ENCODE results near the gene TXNDC17.

Gene TXNDC17

GRCh38 chr17:6596511-6596910 is 44.3 kb upstream of the TXNDC17 start:
- Histone ChIP-seq H3K9ac (no peak overlapping the region), H3K4me1 (no peaks in the 10 kb centered on the region), H3K79me2 (no peaks in the 10 kb centered on the region), H3K9me3 (ENCODE audit: control insufficient read depth, low read length) (no peaks in the 10 kb centered on the region), H3K27ac (no peak overlapping the region), H3K36me3 (ENCODE audit: control insufficient read depth, insufficient read depth, low read length) (no peaks in the 10 kb centered on the region), H2AFZ (no peak overlapping the region), H3K27me3 (ENCODE audit: control insufficient read depth, insufficient read depth, low read length) (no peaks in the 10 kb centered on the region), H3K4me3 (ENCODE audit: low read depth, low read length) (no peak overlapping the region), H3K4me2 (ENCODE audit: low read length) (no peak overlapping the region)
- no peak for TF ChIP-seq CTCF (IDR thresholded peaks at IDR 0.05)

- H3K4me2 ChIP-seq (ENCODE audit: low read length) = no peak overlapping the region
- H3K36me3 ChIP-seq (ENCODE audit: control insufficient read depth, insufficient read depth, low read length) = no peaks in the 10 kb centered on the region
- H3K27me3 ChIP-seq (ENCODE audit: control insufficient read depth, insufficient read depth, low read length) = no peaks in the 10 kb centered on the region
- no peaks in the 10 kb centered on the region for H3K79me2 ChIP-seq
- TF ChIP-seq CTCF (IDR thresholded peaks at IDR 0.05) = no peak
- no peaks in the 10 kb centered on the region for H3K4me1 ChIP-seq
- no peak overlapping the region for H3K9ac ChIP-seq
- no peaks in the 10 kb centered on the region for H3K9me3 ChIP-seq (ENCODE audit: control insufficient read depth, low read length)
- no peak overlapping the region for H2AFZ ChIP-seq
- no peak overlapping the region for H3K27ac ChIP-seq
- H3K4me3 ChIP-seq (ENCODE audit: low read depth, low read length) = no peak overlapping the region
Measured at GRCh38 chr17:6596941-6597340, 43.9 kb upstream of the TXNDC17 start.

- H3K9ac ChIP-seq = no peak overlapping the region
- no peak overlapping the region for H3K4me3 ChIP-seq (ENCODE audit: low read depth, low read length)
- no peaks in the 10 kb centered on the region for H3K36me3 ChIP-seq (ENCODE audit: control insufficient read depth, insufficient read depth, low read length)
- H3K79me2 ChIP-seq = no peaks in the 10 kb centered on the region
- no peaks in the 10 kb centered on the region for H3K9me3 ChIP-seq (ENCODE audit: control insufficient read depth, low read length)
- H3K4me1 ChIP-seq = no peaks in the 10 kb centered on the region
- no peak overlapping the region for H3K4me2 ChIP-seq (ENCODE audit: low read length)
- no peak overlapping the region for H2AFZ ChIP-seq
- no peak for TF ChIP-seq CTCF (IDR thresholded peaks at IDR 0.05)
- no peak overlapping the region for H3K27ac ChIP-seq
- H3K27me3 ChIP-seq (ENCODE audit: control insufficient read depth, insufficient read depth, low read length) = no peaks in the 10 kb centered on the region
Measured at GRCh38 chr17:6597727-6598126, 43.1 kb upstream of the TXNDC17 start.

GRCh38 chr17:6599364-6599763 is 41.5 kb upstream of the TXNDC17 start:
- H3K27me3 ChIP-seq (ENCODE audit: control insufficient read depth, insufficient read depth, low read length) = no peaks in the 10 kb centered on the region
- H3K9ac ChIP-seq = no peak overlapping the region
- no peak overlapping the region for H3K4me2 ChIP-seq (ENCODE audit: low read length)
- no peaks in the 10 kb centered on the region for H3K79me2 ChIP-seq
- H2AFZ ChIP-seq = no peak overlapping the region
- H3K4me1 ChIP-seq = no peaks in the 10 kb centered on the region
- no peak overlapping the region for H3K4me3 ChIP-seq (ENCODE audit: low read depth, low read length)
- TF ChIP-seq CTCF (IDR thresholded peaks at IDR 0.05) = no peak
- no peak overlapping the region for H3K27ac ChIP-seq
- no peaks in the 10 kb centered on the region for H3K9me3 ChIP-seq (ENCODE audit: control insufficient read depth, low read length)
- no peaks in the 10 kb centered on the region for H3K36me3 ChIP-seq (ENCODE audit: control insufficient read depth, insufficient read depth, low read length)

- no peak overlapping the region for H3K4me2 ChIP-seq (ENCODE audit: low read length)
- no peaks in the 10 kb centered on the region for H3K27me3 ChIP-seq (ENCODE audit: control insufficient read depth, insufficient read depth, low read length)
- no peaks in the 10 kb centered on the region for H3K4me1 ChIP-seq
- H3K79me2 ChIP-seq = no peaks in the 10 kb centered on the region
- H3K9me3 ChIP-seq (ENCODE audit: control insufficient read depth, low read length) = no peaks in the 10 kb centered on the region
- H3K27ac ChIP-seq = no peak overlapping the region
- no peak for TF ChIP-seq CTCF (IDR thresholded peaks at IDR 0.05)
- H2AFZ ChIP-seq = no peak overlapping the region
- H3K36me3 ChIP-seq (ENCODE audit: control insufficient read depth, insufficient read depth, low read length) = no peaks in the 10 kb centered on the region
- H3K4me3 ChIP-seq (ENCODE audit: low read depth, low read length) = no peak overlapping the region
- H3K9ac ChIP-seq = no peak overlapping the region
Measured at GRCh38 chr17:6602141-6602540, 38.7 kb upstream of the TXNDC17 start.

Data from parathyroid adenoma (tissue), 2 donors.